Neuronal stem cell (in vitro differentiated cells): ENCODE data around the gene PTPDC1.
A peak's percentile ranks its signal among the peaks of the same experiment; 100 is the strongest.

ENCODE experiments used
- DNase-seq: peaks from one replicate; pipeline ENCODE4 v3.0.0-alpha.2; 2013; ENCODE audit warnings: low spot score
- H2AFZ ChIP-seq: one replicate; pipeline ENCODE4 v1.6.1; 2013; ENCODE audit warnings: mild to moderate bottlenecking, low read length, inconsistent platforms
- H2AK5ac ChIP-seq: 2 replicates; pipeline ENCODE4 v1.6.1; 2013; ENCODE audit warnings: low read depth, mild to moderate bottlenecking, inconsistent platforms, low read length, moderate library complexity, mixed read lengths
- H2BK120ac ChIP-seq: 2 replicates; pipeline ENCODE4 v1.6.1; 2013; ENCODE audit warnings: low read depth, mild to moderate bottlenecking, inconsistent platforms, low read length, moderate library complexity, mixed read lengths
- H2BK12ac ChIP-seq: one replicate; pipeline ENCODE4 v1.6.1; 2013; ENCODE audit warnings: low read length, inconsistent platforms
- H2BK15ac ChIP-seq: 2 replicates; pipeline ENCODE4 v1.6.1; 2013; ENCODE audit warnings: mild to moderate bottlenecking, low read length, inconsistent platforms, mixed read lengths
- H2BK5ac ChIP-seq: one replicate; pipeline ENCODE4 v1.6.1; 2013; ENCODE audit warnings: inconsistent platforms, mild to moderate bottlenecking, low read length, moderate library complexity
- H3K14ac ChIP-seq: one replicate; pipeline ENCODE4 v1.6.1; 2013; ENCODE audit warnings: low read length, inconsistent platforms
- H3K18ac ChIP-seq: 2 replicates; pipeline ENCODE4 v1.6.1; 2013; ENCODE audit warnings: low read length, inconsistent platforms
- H3K23ac ChIP-seq: 2 replicates; pipeline ENCODE4 v1.6.1; 2013; ENCODE audit warnings: low read depth, mild to moderate bottlenecking, mixed read lengths, low read length, inconsistent platforms; ENCODE audit not compliant: poor library complexity
- H3K27ac ChIP-seq: replicated peaks from 3 replicates; pipeline ENCODE4 v1.5.1; 2013; ENCODE audit warnings: low read length, inconsistent platforms
- H3K27me3 ChIP-seq, 3 experiments: 2 replicates each; pipeline ENCODE4 v1.6.1; 2013; ENCODE audit warnings: low read length in 3 of 3, mild to moderate bottlenecking in 2 of 3, inconsistent platforms in 1 of 3, low read depth in 1 of 3, mixed read lengths in 1 of 3, moderate library complexity in 1 of 3; ENCODE audit not compliant: control insufficient read depth in 3 of 3, insufficient read depth in 3 of 3
- H3K36me3 ChIP-seq, 2 donors: replicated peaks in 1 of 2; 2 replicates each; pipeline ENCODE4 v1.6.1; 2013; ENCODE audit warnings: low read length in 2 of 2; ENCODE audit not compliant: control insufficient read depth in 2 of 2, insufficient read depth in 2 of 2
- H3K4ac ChIP-seq: 2 replicates; pipeline ENCODE4 v1.6.1; 2013; ENCODE audit warnings: inconsistent platforms, mild to moderate bottlenecking, low read length, moderate library complexity
- H3K4me1 ChIP-seq, 2 donors: 1 replicate in 1 of 2; 2 replicates in 1 of 2; pipeline ENCODE4 v1.6.1; 2013; ENCODE audit warnings: low read length in 2 of 2, low read depth in 1 of 2; ENCODE audit not compliant: control insufficient read depth in 2 of 2, insufficient read depth in 1 of 2
- H3K4me2 ChIP-seq: one replicate; pipeline ENCODE4 v1.6.1; 2013; ENCODE audit warnings: mild to moderate bottlenecking, low read length, inconsistent platforms; ENCODE audit not compliant: insufficient read depth, poor library complexity, severe bottlenecking
- H3K4me3 ChIP-seq, 2 donors: 2 replicates each; pipeline ENCODE4 v1.5.1; 2013; ENCODE audit warnings: low read length in 2 of 2, mild to moderate bottlenecking in 2 of 2, inconsistent platforms in 1 of 2, moderate library complexity in 1 of 2
- H3K79me1 ChIP-seq: one replicate; pipeline ENCODE4 v1.6.1; 2013; ENCODE audit warnings: low read depth, mild to moderate bottlenecking, inconsistent platforms, low read length, moderate library complexity
- H3K9ac ChIP-seq: one replicate; pipeline ENCODE4 v1.6.1; 2013; ENCODE audit warnings: mild to moderate bottlenecking, low read depth, low read length, inconsistent platforms; ENCODE audit not compliant: poor library complexity
- H3K9me3 ChIP-seq, 2 donors: replicated peaks in 1 of 2; 2 replicates each; pipeline versions ENCODE3 to v1.6.1; 2013; ENCODE audit warnings: low read length in 2 of 2, mild to moderate bottlenecking in 2 of 2, inconsistent platforms in 1 of 2, low read depth in 1 of 2, mixed read lengths in 1 of 2, moderate library complexity in 1 of 2; ENCODE audit not compliant: control insufficient read depth in 2 of 2, insufficient read depth in 1 of 2
- H4K8ac ChIP-seq: one replicate; pipeline ENCODE4 v1.6.1; 2013; ENCODE audit warnings: low read depth, mild to moderate bottlenecking, inconsistent platforms, low read length, moderate library complexity
- H4K91ac ChIP-seq: one replicate; pipeline ENCODE4 v1.6.1; 2013; ENCODE audit warnings: low read length, low read depth, mild to moderate bottlenecking, inconsistent platforms; ENCODE audit not compliant: poor library complexity
- WGBS, 2 donors: extraction: QIAGEN DNeasy Blood & Tissue Kit; methylation state at CpG; one replicate each; pipeline ENCODE4 v1.1.7; 2013; ENCODE audit warnings: missing lambda C conversion rate in 2 of 2, mixed read lengths in 1 of 2; ENCODE audit not compliant: insufficient read length in 2 of 2, insufficient replicate concordance in 1 of 2; ENCODE audit errors: extremely low coverage in 2 of 2; 5-methylcytosine and 5-hydroxymethylcytosine counted together

PTPDC1 gene

GRCh38 chr9:94127806-94128205 lies 43.5 kb downstream of the PTPDC1 start:
- Histone ChIP-seq H2BK12ac (no peak overlapping the region), H2BK120ac (no peak overlapping the region), H3K18ac (no peak overlapping the region), H3K14ac (no peak overlapping the region), H3K23ac (no peak overlapping the region), H2BK5ac (no peak overlapping the region), H3K4me2 (no peak overlapping the region), H3K9me3 (peaks cover 1 to 19% of the 10 kb centered on the region in 2 donors), H4K91ac (no peak overlapping the region), H3K4me3 (no peak overlapping the region), H3K36me3 (no peaks in the 10 kb centered on the region), H2BK15ac (no peak overlapping the region), H3K79me1 (no peaks in the 10 kb centered on the region), H3K27me3 (no peaks in the 10 kb centered on the region), H3K27ac (no peak overlapping the region), H2AFZ (no peak overlapping the region), H3K4me1 (no peaks in the 10 kb centered on the region), H4K8ac (no peak overlapping the region), H2AK5ac (no peak overlapping the region), H3K9ac (no peak overlapping the region), H3K4ac (no peak overlapping the region)
- DNase-seq, result no peak

GRCh38 chr9:94128580-94128979 lies 44.3 kb downstream of the PTPDC1 start:
- H3K18ac ChIP-seq, result no peak overlapping the region
- no peak overlapping the region for H3K23ac ChIP-seq
- H4K8ac ChIP-seq, result no peak overlapping the region
- H3K14ac ChIP-seq, result no peak overlapping the region
- no peak overlapping the region for H2BK5ac ChIP-seq
- H2BK120ac ChIP-seq, result no peak overlapping the region
- no peaks in the 10 kb centered on the region for H3K79me1 ChIP-seq
- peaks cover 1 to 17% of the 10 kb centered on the region in 2 donors for H3K9me3 ChIP-seq
- no peak for DNase-seq
- H3K4me3 ChIP-seq, result no peak overlapping the region
- H4K91ac ChIP-seq, result no peak overlapping the region
- H3K27me3 ChIP-seq, result no peaks in the 10 kb centered on the region
- no peak overlapping the region for H2AFZ ChIP-seq
- H2AK5ac ChIP-seq, result no peak overlapping the region
- H3K4ac ChIP-seq, result no peak overlapping the region
- H3K36me3 ChIP-seq, result no peaks in the 10 kb centered on the region
- H3K9ac ChIP-seq, result no peak overlapping the region
- no peak overlapping the region for H3K27ac ChIP-seq
- H2BK15ac ChIP-seq, result no peak overlapping the region
- H3K4me1 ChIP-seq, result no peaks in the 10 kb centered on the region
- H3K4me2 ChIP-seq, result no peak overlapping the region
- no peak overlapping the region for H2BK12ac ChIP-seq

DNA sequence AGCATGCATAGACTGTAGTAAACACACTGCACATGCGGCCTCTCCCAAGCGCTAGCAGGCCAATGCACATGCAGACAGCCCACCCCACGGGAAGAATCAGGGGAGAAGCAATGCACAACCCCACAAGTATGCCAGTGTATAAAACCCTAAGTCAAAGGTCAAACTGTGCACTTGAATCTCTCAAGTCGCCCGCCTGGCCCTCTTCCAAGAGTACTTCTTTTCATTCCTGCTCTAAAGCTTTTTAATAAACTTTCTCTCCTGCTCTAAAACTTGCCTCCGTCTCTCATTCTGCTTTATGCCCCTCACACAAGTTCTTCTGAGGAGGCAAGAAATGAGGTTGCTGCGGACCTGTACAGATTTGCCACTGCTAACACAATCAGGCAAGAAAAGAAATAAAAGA lies 50.4 kb downstream of the PTPDC1 start:
- Histone ChIP-seq H3K23ac (no peak overlapping the region), H2AK5ac (no peak overlapping the region), H3K4me3 (no peak overlapping the region), H3K9me3 (peaks cover 0 to 2% of the 10 kb centered on the region in 2 donors), H2BK120ac (no peak overlapping the region), H3K27ac (no peak overlapping the region), H3K14ac (no peak overlapping the region), H4K91ac (no peak overlapping the region), H2BK12ac (no peak overlapping the region), H3K36me3 (no peaks in the 10 kb centered on the region), H3K4ac (no peak overlapping the region), H3K18ac (peak overlapping the region; percentile 35), H3K9ac (no peak overlapping the region), H2AFZ (no peak overlapping the region), H2BK5ac (no peak overlapping the region), H3K27me3 (no peaks in the 10 kb centered on the region), H3K4me1 (no peaks in the 10 kb centered on the region), H2BK15ac (no peak overlapping the region), H4K8ac (no peak overlapping the region), H3K79me1 (no peaks in the 10 kb centered on the region), H3K4me2 (no peak overlapping the region)
- no peak for DNase-seq
- no CpG with 5 or more reads among the region's 7 CpGs for WGBS, 2 donors

- Histone ChIP-seq H2BK15ac (no peak overlapping the region), H2BK12ac (no peak overlapping the region), H3K79me1 (no peaks in the 10 kb centered on the region), H3K9ac (no peak overlapping the region), H3K14ac (no peak overlapping the region), H3K4ac (no peak overlapping the region), H3K23ac (no peak overlapping the region), H3K4me2 (no peak overlapping the region), H2BK5ac (no peak overlapping the region), H2BK120ac (no peak overlapping the region), H3K27ac (no peak overlapping the region), H2AFZ (no peak overlapping the region), H3K4me1 (peaks cover 2 to 5% of the 10 kb centered on the region in 2 donors), H4K8ac (no peak overlapping the region), H3K27me3 (no peaks in the 10 kb centered on the region), H3K36me3 (no peaks in the 10 kb centered on the region), H3K9me3 (no peaks in the 10 kb centered on the region), H3K18ac (no peak overlapping the region), H2AK5ac (no peak overlapping the region), H4K91ac (no peak overlapping the region), H3K4me3 (no peak overlapping the region)
- DNase-seq, result no peak
- no CpG with 5 or more reads among the region's 3 CpGs for WGBS, 2 donors
Observed at GRCh38 chr9:94135222-94135621, 51.0 kb downstream of the PTPDC1 start.
